MG63 (cell line): Measurements from ENCODE around the gene CKAP2L. TPM values are rescaled to one million over a fixed set of nuclear protein-coding genes. Genes with fewer than 3 reads are reported as not detected.

Experiments
- DNase-seq: peaks from one replicate; pipeline ENCODE4 v3.0.0-alpha.2; 2020
- H3K27me3 ChIP-seq: fragments of 250-450 bp; sonication (Bioruptor Pico); 2 replicates; pipeline ENCODE4 v1.5.1; 2020; ENCODE audit warnings: mild to moderate bottlenecking, moderate library complexity
- H3K36me3 ChIP-seq: fragments of 250-450 bp; sonication (Bioruptor Pico); 2 replicates; pipeline ENCODE4 v1.5.1; 2020; ENCODE audit warnings: mild to moderate bottlenecking, moderate library complexity
- H3K4me3 ChIP-seq: fragments of 250-450 bp; sonication (Bioruptor Pico); 2 replicates; pipeline ENCODE4 v1.5.1; 2020; ENCODE audit warnings: mild to moderate bottlenecking, moderate library complexity
- H3K9me3 ChIP-seq: fragments of 250-450 bp; sonication (Bioruptor Pico); 2 replicates; pipeline ENCODE4 v1.5.1; 2020; ENCODE audit warnings: mild to moderate bottlenecking, moderate library complexity
- total RNA-seq: library from RNA; depleted of rRNA; stranded (reverse); fragments of >200 nt; shearing (Covaris generic); gene quantifications from 2 replicates; pipeline ENCODE4 v1.2.3, GENCODE V29; 2014; ENCODE audit warnings: low replicate concordance; rRNA removed

The CKAP2L gene, protein sequence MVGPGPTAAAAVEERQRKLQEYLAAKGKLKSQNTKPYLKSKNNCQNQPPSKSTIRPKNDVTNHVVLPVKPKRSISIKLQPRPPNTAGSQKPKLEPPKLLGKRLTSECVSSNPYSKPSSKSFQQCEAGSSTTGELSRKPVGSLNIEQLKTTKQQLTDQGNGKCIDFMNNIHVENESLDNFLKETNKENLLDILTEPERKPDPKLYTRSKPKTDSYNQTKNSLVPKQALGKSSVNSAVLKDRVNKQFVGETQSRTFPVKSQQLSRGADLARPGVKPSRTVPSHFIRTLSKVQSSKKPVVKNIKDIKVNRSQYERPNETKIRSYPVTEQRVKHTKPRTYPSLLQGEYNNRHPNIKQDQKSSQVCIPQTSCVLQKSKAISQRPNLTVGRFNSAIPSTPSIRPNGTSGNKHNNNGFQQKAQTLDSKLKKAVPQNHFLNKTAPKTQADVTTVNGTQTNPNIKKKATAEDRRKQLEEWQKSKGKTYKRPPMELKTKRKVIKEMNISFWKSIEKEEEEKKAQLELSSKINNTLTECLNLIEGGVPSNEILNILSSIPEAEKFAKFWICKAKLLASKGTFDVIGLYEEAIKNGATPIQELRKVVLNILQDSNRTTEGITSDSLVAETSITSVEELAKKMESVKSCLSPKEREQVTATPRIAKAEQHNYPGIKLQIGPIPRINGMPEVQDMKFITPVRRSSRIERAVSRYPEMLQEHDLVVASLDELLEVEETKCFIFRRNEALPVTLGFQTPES
- total RNA-seq = 19.4 and 19.9 TPM in 2 replicates

GRCh38 chr2:112764071-112765044 lies at the start of gene CKAP2L:
CKAP2L (minus strand) TSS chr2:112764609; CDS start chr2:112764598, 11 bp downstream.
- H3K4me3 ChIP-seq = peak within 1 kb of the TSS; percentile 81
- H3K36me3 ChIP-seq = peaks cover 36% of the 10 kb centered on the region
- no peaks in the 10 kb centered on the region for H3K27me3 ChIP-seq
- peak; percentile 99 for DNase-seq
- peaks cover 5% of the 10 kb centered on the region for H3K9me3 ChIP-seq

DNA sequence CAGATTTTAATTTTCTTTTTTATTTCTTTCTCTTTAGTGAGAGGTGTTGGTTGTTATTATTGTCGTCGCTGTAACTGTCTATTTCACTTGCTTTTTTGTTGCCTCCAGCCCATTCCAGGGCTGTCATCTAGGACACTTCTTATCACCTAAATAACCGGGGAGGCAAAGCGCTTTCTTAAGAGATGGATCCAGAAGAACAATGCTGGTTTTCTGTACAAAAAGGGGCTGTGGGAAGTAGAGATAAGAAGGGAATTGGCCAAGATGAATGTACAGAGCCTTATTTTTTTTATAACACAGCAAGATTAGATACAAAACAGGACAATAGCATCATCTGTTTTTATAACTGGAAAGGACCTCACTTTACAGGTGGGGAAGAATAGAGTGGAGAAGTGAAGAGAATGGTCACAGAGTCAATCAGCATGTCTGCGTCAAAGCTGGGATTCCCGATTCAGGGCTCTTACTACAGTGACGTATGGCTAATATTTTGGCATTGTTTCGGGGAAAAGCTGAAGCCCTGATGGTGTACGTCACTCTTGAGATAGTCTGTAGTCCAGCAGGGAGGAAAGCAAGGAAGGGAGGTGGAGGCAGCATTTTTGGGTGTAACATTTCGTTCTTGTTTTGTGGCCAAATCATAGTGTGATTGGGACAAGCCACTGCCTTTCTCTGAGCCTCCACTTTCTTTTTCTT lies 49.0 kb upstream of the CKAP2L start:
- no peaks in the 10 kb centered on the region for H3K9me3 ChIP-seq
- H3K4me3 ChIP-seq = no peak overlapping the region
- no peak for DNase-seq
- H3K27me3 ChIP-seq = no peaks in the 10 kb centered on the region
- H3K36me3 ChIP-seq = no peaks in the 10 kb centered on the region

GRCh38 chr2:112812318-112813267 lies 48.2 kb upstream of the CKAP2L start:
- H3K36me3 ChIP-seq = no peaks in the 10 kb centered on the region
- H3K27me3 ChIP-seq = no peaks in the 10 kb centered on the region
- peak; percentile 71 for DNase-seq
- H3K4me3 ChIP-seq = no peak overlapping the region
- no peaks in the 10 kb centered on the region for H3K9me3 ChIP-seq

- DNase-seq = peak; percentile 79
- no peak overlapping the region for H3K4me3 ChIP-seq
- no peaks in the 10 kb centered on the region for H3K36me3 ChIP-seq
- H3K27me3 ChIP-seq = no peaks in the 10 kb centered on the region
- no peaks in the 10 kb centered on the region for H3K9me3 ChIP-seq
Observed at GRCh38 chr2:112811841-112812306, 47.5 kb upstream of the CKAP2L start.

GRCh38 chr2:112811276-112811831 lies 46.9 kb upstream of the CKAP2L start:
- Histone ChIP-seq H3K4me3 (no peak overlapping the region), H3K9me3 (no peaks in the 10 kb centered on the region), H3K27me3 (no peaks in the 10 kb centered on the region), H3K36me3 (no peaks in the 10 kb centered on the region)
- no peak for DNase-seq

DNA sequence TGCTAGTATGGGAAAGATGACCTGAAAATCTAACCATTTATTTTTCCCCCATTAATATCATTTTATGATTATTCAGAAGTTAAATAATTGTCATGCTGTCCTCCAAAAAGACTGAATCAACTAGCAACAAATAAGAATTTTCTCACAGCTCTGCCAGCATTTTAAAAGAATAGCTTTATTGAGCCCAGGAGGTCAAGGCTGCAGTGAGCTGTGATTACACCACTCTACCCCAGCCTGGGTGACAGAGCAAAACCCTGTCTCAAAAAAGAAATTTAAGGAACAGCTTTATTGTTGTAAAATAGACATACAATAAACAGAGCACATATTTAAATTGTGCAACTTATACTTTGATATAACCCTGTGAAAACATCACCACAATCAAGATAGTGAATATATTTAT lies 44.7 kb upstream of the CKAP2L start:
- H3K9me3 ChIP-seq = no peaks in the 10 kb centered on the region
- H3K36me3 ChIP-seq = no peaks in the 10 kb centered on the region
- H3K27me3 ChIP-seq = no peaks in the 10 kb centered on the region
- no peak overlapping the region for H3K4me3 ChIP-seq
- no peak for DNase-seq

DNA sequence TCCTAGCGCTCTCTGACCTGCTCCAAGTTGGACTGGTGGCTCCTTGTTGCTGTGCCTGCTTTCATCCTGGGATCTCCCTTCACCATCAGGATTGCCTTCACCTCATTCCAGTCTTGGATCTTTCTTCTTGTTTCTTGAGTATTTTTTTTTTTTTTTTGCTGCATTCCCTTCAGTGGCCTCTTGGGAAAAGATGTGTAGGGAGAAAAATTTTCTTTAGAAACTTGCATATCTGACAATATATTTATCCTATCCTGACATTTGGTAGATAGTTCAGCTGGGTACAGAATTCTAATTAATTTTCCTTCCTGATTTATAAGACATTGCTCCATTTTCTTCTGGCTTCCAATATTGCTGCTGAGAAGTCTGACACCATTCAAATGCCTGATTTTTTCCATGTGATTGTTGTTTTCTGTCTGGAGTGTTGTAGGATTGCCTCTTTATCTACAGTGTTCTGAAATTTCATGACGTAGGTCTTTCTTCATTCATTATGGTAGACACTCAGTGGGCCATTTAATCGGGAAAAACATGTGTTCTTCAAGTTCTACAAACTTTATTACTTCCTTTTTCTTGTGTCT lies 42.9 kb upstream of the CKAP2L start:
- no peaks in the 10 kb centered on the region for H3K9me3 ChIP-seq

DNA sequence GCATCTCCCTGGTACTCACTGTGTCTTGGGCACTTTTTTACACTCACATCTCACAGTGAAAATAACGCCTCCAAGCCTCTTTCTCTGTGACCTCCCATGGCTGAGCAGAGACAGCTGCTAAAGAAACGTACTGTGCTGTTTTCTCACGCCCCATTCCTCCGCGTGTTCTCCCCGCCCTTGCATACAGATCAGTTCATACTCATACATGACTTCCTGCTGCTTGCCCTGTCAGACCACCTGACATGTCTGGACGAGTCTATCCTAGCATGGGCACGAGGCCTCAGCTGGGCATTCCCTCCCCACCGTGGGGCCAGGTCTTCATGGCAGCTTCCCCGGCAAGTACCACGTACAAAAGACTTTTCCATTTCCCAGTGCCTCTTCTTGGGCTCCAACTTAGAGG lies 41.1 kb upstream of the CKAP2L start:
- Histone ChIP-seq H3K4me3 (no peak overlapping the region), H3K36me3 (no peaks in the 10 kb centered on the region), H3K27me3 (no peaks in the 10 kb centered on the region), H3K9me3 (no peaks in the 10 kb centered on the region)
- no peak for DNase-seq

More for the DNA sequence above, 42.9 kb upstream of the CKAP2L start:
- DNase-seq = no peak
- Histone ChIP-seq H3K27me3 (no peaks in the 10 kb centered on the region), H3K36me3 (no peaks in the 10 kb centered on the region), H3K4me3 (no peak overlapping the region)

- no peak overlapping the region for H3K4me3 ChIP-seq
- no peaks in the 10 kb centered on the region for H3K9me3 ChIP-seq
- H3K27me3 ChIP-seq = no peaks in the 10 kb centered on the region
- DNase-seq = no peak
- H3K36me3 ChIP-seq = no peaks in the 10 kb centered on the region
Observed at GRCh38 chr2:112803691-112804521, 39.5 kb upstream of the CKAP2L start.

DNA sequence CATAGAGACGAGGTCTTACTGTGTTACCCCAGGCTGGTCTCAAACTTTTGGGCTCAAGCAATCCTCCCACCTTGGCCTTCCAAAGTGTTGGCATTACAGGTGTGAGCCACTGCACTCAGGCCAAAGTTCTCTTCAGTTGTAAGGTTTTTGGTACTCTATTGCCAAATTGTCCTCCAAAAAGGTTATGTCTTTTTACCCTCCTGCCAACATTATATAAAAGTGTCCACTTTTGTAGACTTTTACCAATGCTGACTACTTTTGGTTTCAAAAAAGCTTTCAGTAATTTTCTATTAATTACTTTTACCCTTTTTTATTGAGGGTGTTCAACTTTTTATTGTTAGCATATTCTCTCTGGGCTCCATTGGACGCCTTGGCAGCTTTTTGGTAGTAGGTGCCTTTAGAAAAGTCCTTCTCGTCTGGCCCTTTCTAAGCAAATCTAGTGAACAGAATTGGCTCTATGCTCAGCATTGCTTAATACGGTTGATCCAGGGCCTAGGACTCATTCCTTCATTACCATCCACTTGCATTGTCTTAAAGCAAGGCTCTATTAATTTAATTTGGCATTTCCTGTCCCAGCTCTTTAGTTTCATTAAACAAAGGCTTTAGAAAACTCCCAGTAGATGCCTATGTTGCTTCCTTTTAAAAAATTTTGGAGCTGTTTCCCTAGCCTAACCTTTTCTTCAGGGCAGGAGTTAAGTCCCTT lies 36.6 kb upstream of the CKAP2L start:
- Histone ChIP-seq H3K36me3 (no peaks in the 10 kb centered on the region), H3K4me3 (no peak overlapping the region), H3K9me3 (peaks cover 4% of the 10 kb centered on the region; the same call in 1 of the 2 replicates), H3K27me3 (no peaks in the 10 kb centered on the region)
- no peak for DNase-seq

DNA sequence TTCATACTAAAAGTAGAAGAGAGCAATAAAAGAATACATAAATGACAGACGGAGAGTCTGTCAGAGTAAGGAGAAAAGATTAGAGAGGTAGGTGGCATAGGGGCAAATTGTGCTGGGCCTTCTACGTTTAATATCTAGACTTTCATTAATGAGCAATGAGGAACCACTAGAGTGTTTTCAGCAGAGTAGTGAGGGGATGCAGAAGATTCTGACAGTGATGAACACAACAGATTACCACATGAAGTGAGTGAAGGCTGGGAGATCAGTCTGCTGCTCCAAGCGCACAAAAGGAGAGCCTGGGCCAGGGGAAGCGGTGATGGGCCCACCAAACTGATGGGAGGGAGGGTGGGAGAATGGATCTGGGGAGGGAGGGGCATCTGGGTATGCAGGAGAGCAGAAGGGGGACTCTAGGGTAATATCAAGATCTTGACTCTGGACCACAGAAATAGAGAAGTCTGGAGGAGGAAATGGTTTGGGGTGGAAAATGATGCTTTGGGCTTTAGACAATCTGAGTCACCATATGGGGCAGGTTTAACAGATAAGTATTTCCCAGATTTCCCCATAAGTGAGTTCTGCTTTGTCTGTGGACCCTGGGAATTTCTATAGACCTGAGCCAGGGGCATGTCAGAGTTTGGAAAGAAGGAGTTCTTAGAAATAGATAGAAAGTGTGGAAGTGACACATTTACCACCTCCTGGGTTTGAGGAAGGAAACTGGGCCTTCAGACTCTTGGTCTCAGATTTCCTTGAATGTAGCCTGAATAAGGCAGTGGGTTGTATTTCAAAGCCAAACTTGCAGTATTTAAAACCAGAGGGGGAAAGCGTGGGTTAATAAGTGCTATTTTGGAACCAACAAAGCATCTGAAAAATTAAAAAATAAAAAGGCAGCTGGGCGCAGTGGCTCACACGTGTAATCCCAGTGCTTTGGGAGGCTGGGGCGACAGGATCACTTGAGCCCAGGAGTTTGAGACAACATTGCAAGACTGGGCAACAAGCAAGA lies 34.9 kb upstream of the CKAP2L start:
- no peaks in the 10 kb centered on the region for H3K27me3 ChIP-seq
- H3K36me3 ChIP-seq = no peaks in the 10 kb centered on the region
- no peak for DNase-seq
- peaks cover 4% of the 10 kb centered on the region; the same call in 1 of the 2 replicates for H3K9me3 ChIP-seq
- no peak overlapping the region for H3K4me3 ChIP-seq

- no peaks in the 10 kb centered on the region for H3K27me3 ChIP-seq
- H3K4me3 ChIP-seq = no peak overlapping the region
- H3K36me3 ChIP-seq = no peaks in the 10 kb centered on the region
- no peak for DNase-seq
- H3K9me3 ChIP-seq = peaks cover 15% of the 10 kb centered on the region
Observed at GRCh38 chr2:112796486-112796885, 32.1 kb upstream of the CKAP2L start.
